ENCODE data around the gene LRP8.
"Not testable (repeated sequence)": the region's sequence is repeated elsewhere in the genome, so short reads cannot be mapped to it uniquely, and the experiment has no call there.

LRP8 gene

DNA sequence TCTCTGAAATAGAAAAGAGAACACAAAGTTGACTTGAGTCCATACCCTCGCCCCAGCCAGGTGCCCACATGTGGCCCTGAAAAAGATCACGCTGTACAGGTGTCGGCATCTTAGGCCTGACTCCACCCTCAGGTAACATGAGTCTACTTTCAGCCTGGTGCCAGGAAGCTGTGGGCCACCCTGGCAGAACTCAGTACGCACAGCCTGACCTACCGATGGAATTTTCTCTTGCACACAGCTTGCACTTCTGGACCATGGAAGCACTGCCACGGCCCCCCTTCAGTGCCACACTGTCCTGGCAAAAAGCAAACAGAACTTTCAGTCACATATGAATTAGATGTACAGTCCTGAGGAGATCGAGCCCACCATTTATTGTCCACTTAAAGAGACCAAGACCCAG lies 109.7 kb downstream of the LRP8 start:
- DNase-seq (ENCODE audit: low read depth, low spot score): no peak

DNA sequence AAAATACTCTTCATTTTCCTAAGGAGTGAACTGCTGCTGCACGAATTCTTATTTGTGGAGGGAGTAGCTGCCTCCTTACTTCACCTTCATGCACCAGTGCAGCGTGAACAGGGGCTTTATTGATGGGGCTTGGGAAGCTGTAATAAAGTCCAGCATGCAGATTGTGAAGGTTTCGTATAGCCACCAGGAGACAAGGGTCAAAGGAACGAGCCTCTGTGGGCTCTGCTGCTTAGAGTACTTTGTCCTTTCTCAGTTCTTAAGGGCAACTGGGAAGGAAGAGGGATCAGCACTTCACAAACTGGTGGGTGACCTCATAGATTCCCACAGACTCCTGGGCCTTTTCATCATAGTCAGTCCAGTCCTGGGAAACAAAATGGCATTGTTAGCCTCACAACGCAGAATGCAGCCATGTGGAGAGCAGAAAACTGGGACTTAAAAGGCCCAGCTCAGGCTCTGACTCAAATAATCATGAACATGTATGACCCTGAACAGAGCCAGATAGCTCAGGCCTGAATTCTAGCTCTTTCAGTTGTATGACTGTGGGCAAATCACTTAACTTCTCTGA lies 113.4 kb downstream of the LRP8 start:
- DNase-seq (ENCODE audit: low read depth, low spot score): no peak

DNA sequence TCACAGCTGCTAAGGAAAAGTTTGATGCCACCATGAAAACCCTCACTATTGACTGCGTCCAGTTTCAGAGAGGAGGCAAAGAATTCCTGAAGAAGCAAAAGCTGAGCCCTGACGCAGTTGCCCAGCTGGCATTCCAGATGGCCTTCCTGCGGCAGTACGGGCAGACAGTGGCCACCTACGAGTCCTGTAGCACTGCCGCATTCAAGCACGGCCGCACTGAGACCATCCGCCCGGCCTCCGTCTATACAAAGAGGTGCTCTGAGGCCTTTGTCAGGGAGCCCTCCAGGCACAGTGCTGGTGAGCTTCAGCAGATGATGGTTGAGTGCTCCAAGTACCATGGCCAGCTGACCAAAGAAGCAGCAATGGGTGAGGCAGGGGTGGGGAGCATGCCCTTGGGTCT lies 116.9 kb downstream of the LRP8 start:
- no peak for DNase-seq (ENCODE audit: low read depth, low spot score)

DNA sequence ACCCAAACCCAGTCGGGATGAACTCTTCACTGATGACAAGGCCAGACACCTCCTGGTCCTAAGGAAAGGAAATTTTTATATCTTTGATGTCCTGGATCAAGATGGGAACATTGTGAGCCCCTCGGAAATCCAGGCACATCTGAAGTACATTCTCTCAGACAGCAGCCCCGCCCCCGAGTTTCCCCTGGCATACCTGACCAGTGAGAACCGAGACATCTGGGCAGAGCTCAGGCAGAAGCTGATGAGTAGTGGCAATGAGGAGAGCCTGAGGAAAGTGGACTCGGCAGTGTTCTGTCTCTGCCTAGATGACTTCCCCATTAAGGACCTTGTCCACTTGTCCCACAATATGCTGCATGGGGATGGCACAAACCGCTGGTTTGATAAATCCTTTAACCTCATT lies 117.5 kb downstream of the LRP8 start:
- no peak for DNase-seq (ENCODE audit: low read depth, low spot score)

DNA sequence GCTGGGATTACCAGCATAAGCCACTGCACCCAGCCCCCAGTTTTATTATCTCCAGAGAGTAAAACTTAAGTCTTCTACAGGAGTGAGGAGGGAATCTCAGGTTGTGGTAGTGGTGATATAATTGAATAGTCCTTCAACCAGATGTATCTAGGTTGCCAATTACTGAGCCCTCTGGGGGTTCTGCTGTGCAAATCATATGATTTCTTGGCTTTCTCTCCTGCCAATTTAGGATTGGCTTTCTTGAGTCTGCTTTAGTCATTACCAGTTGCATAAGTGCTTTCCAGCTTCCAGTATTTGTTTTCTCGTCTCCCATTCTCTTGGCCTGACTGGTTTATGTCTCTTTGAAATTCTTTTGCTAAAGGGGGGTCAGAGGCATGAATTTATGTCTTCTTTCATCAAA lies 120.1 kb downstream of the LRP8 start:
- DNase-seq (ENCODE audit: low read depth, low spot score): no peak

DNA sequence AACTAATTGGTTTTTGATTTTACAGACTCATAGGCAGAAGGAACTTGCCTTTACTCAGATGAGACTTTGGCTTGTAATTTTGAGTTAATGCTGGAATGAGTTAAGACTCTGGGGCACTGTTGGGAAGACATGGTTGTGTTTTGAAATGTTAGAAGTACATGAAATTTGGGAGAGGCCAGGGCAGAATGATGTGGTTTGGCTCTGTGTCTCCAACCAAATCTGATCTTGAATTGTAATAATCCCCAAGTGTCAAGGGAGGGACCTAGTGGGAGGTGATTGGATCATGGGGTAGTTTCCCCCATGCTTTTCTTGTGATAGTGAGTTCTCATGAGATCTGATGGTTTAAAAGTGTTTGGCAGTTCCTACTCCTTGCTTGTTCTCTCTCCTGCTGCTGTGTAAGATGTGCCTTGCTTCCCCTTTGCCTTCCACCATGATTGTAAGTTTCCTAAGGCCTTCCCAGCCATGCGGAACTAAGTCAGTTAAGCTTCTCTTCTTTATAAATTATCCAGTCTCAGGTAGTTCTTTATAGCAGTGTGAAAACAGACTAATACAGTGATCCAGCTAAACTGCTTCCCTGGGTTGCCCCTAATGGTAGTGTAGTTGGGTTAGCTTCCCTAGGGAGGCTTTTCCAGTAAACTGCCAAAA lies 121.0 kb downstream of the LRP8 start:
- no peak for DNase-seq (ENCODE audit: low read depth, low spot score)

DNA sequence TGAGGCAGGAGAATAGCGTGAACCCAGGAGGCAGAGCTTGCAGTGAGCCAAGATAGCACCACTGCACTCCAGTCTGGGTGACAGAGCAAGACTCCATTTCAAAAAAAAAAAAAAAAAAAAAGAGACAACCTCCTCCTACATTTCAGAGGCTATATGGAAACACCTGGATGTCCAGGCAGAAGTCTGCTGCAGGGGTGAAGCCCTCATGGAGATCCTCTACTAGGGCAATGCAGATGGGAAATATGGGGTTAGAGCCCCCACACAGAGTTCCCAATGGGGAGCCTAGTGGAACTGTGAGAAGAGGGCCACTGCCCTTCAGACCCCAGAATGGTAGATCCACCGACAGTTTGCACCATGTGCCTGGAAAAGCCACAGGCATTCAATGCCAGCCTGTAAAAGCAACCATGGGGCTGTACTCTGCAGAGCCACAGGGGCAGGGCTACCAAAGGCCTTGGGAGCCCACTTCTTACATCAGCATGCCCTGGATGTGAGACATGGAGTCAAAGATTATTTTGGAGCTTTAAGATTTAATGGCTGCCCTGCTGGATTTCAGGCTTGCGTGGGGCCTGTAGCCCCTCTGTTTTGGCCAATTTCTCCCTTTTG lies 121.7 kb downstream of the LRP8 start:
- not testable (repeated sequence) for DNase-seq (ENCODE audit: low read depth, low spot score)

DNA sequence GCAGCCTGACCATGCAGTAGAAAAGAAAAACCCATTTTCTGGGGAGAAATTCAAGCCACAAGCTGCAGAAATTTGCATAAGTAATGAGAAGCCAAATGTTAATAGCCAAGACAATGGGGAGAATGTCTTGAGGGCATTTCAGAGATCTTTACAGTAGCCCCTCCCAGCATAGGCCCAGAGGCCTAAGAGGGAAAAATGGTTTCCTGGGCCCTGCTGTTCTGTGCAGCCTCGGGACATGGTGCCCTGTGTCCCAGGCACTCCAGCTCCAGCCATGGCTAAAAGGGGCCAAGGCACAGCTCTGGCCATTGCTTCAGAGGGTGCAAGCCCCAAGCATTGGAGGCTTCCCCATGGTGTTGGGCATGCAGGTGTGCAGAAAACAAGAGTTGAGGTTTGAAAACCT lies 122.4 kb downstream of the LRP8 start:
- DNase-seq (ENCODE audit: low read depth, low spot score): not testable (repeated sequence)

DNA sequence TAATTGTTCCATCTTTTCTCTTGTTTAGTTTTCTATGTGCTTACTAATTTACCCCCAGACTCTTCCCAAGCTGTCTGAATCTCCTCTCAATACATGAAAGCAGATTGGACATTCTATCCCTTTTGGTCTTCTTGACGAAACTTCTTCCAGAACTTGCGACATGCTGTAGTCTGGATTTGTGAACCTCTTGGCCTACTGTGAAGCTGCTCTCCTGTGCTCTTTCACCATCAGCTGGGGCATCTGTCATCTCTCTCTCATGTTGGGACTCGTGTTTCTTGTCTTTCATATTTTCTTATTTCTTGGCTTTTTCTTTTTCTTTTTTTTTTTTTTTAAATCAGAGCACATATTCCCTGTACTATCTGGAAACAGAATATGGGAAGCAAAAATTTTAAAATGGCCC lies 124.4 kb downstream of the LRP8 start:
- no peak for DNase-seq (ENCODE audit: low read depth, low spot score)

DNA sequence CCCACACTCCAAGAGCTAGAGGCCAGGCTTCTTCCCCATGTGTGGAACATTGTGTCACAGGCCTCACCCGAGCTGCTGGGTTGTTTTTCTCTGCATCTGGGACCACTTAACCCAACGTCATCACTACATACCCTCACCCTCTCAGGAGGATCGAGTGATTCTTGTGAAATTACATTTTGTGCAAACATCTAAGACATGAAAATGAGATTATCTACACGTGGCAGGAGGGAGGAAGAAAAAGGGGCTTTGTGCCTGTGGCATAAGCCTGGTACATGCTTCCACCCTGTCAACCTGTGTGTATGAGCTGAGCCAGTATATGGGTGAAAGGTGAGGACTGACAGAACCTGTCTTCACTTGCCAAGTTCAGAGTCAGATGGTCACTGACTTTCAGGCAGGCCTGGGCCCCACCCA lies 129.6 kb downstream of the LRP8 start:
- no peak for DNase-seq (ENCODE audit: low read depth, low spot score)

DNA sequence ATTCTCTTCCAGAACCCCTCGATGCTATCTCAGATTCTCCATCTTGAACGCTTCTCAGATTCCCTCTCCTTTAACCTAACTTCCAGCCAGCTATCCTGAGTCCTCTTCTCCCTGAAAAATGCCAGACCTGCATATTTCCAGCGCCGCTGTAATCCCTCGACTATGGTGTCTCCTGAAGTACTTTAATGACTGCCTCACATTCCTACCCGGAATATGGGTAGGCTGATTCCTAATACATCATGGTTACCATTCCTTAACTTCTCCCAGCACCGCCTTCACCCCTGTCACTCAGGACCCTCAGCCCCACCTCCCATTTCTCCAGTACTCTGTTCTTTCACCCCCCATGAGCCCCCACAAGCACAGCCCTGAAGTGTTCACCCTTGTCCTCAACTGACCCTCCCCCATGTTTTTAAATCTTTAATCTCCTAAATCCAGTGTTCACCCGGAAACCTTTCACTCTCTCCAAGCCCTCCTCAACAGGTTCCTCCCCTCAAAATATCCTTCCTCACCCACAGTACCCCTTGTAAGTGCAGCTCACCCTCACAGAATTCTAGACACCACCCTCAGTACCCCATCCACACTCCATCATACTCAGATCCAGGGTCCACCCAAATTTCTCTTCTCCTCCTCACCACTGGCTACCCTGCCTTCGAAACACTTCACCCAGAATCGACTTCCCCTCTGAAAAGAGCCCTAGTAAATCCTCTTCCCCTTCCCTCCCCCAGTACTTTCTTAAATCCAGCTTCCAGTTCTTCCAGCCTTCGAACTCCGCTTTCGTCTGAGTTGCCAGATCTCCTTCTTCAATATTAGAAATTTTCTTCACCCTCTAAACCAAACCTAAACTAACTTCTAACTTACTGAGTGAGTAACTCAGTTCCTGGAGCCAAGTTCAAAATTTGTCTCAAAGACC lies 130.3 kb downstream of the LRP8 start:
- DNase-seq (ENCODE audit: low read depth, low spot score): peak; percentile 49

DNA sequence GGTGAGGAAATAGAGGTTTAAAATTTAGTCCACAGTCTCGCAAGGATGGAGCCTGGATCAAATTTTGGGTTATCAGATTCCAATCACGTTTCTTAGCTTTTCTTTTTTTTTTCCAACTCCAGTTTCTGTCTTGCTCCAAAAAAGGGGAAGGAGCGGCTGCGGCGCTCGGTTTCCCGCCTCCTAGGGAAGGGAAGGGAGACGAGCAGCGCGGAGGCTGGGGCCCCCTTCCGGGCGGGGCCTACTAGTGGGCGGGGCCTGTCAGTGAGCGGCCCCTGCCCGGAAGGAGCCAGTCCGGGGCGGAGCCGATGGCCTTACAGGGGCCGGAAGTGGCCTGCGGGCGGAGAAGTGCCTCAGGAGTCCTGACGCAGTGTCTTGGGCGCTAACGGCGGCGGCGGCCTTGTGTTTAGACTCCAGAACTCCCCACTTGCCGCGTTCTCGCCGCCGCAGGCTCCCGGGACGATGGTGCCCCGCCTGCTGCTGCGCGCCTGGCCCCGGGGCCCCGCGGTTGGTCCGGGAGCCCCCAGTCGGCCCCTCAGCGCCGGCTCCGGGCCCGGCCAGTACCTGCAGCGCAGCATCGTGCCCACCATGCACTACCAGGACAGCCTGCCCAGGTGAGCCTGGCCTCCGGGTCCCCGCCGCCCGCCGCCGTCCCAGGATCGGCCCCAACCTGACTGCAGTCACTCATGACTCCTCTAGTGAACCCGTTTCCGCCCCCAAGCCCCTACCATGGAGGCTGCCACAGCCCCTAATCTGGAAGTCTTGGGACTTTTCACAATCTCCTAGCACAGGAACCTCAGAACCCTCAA lies 131.2 kb downstream of the LRP8 start, which contains the start of gene CPT2:
Gene CPT2, plus strand, starts transcription at position 340 of the 806 bp plus-strand sequence. Its CDS starts 120 bp downstream, at position 460.
- peak; percentile 96 for DNase-seq (ENCODE audit: low read depth, low spot score)

DNA sequence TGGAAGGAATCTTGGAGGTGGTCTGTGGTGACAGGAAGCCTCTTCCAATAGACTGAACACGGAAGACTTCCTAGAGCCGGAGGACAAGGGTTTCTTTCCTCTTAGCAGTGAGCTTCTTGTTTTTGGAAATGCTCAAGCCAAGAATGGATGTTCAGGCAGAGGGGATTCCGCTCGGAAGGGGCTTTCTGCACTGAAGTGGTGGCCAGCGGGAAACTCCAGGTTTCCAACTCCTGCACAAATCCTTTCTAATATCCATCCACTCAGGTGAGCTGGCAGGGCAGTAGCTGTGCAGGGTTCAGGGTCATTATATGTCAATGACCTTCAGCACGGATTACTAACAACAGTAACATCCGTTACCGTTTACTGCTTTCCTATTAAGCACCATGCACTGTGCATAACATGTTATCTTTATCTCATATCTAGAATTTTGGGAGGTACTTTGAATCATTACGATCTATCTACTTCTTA lies 131.8 kb downstream of the LRP8 start:
- DNase-seq (ENCODE audit: low read depth, low spot score): no peak

DNA sequence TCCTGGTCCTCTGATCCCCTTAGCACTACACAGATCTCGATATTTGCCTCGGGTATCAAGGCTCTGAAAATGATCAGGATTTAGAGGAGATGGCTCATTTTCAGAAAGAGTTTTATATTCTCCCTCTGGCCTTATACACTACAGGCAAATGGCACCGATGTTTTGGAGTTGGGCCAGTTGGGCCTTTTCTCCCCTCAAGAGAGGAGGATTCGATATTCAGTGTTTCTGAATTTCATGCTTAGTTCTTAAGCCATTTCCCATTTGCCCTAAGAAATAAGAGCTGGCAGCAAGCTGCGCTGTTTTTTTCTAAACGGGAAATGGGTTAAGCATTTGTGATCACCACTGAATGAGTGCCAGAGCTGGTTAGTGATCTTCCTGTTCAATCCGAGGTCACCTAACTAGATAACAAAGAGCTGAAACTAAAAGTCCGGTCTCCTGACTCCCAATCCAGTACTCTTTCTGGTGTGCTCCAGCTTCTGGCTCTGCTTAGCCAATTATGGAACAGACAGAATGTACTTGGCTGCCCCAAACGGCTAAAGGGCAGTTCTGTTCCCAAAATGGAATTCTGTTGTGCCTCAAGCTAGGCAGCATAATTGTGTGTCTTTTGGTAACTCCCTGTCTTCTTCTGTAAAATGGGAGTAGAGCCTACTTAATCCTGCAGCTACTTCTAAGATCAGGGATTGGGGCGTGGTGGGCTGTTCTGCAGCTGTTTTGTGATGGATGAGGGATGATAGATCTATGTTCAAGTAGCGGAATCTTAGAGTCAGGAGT lies 132.4 kb downstream of the LRP8 start:
- DNase-seq (ENCODE audit: low read depth, low spot score): no peak
